ENCODE measurements around the gene TTC3. TPM values are rescaled to one million over a fixed set of nuclear protein-coding genes. Genes with fewer than 3 reads are reported as not detected.
"Not testable (repeated sequence)": the region's sequence is repeated elsewhere in the genome, so short reads cannot be mapped to it uniquely, and the experiment has no call there.

Gene TTC3
- total RNA-seq, 2 experiments from 2014 or later: 70.2 to 74.0 TPM

DNA sequence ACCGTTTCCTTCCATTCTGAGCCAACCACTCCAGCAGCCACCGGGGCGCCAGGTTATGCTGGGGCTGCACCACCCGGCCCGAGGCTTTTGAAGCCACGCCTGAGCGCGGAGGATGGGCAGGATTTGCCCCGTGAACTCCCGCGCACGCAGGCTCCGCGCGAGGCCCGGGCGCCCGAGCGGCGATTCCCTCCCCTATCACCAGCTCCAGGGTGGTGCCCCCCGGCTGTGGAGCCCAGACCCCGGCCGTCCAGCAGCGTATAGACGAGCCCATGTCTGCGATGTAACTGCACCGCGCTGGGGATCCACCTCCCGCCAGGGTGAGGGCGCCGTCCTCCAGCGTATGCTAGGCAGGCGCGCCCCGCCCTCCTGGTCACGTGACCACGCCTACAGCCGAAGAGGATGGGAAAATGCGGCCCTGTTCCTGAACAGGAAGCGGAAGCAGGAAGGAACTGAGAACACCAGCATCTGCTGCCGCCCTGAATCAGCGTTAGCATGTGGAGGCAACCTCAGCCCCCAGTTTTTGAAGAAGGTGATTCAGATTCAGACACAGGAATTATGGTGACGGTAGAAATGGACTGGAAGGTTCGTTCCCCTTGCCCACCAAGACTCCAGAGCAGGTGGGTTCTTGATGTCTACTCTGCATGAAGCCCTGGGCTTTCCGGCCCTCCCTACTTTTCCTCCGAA, 148.1 kb downstream of the TTC3 start:
- intact Hi-C loops (cut with micrococcal nuclease): loop anchor here (2.0 kb wide), 1 partner anchor 154 kb away; no protein-coding TSS in a partner anchor
- no peaks in the 10 kb centered on the region for H3K27me3 Mint-ChIP-seq
- TF ChIP-seq, protein P1, sequence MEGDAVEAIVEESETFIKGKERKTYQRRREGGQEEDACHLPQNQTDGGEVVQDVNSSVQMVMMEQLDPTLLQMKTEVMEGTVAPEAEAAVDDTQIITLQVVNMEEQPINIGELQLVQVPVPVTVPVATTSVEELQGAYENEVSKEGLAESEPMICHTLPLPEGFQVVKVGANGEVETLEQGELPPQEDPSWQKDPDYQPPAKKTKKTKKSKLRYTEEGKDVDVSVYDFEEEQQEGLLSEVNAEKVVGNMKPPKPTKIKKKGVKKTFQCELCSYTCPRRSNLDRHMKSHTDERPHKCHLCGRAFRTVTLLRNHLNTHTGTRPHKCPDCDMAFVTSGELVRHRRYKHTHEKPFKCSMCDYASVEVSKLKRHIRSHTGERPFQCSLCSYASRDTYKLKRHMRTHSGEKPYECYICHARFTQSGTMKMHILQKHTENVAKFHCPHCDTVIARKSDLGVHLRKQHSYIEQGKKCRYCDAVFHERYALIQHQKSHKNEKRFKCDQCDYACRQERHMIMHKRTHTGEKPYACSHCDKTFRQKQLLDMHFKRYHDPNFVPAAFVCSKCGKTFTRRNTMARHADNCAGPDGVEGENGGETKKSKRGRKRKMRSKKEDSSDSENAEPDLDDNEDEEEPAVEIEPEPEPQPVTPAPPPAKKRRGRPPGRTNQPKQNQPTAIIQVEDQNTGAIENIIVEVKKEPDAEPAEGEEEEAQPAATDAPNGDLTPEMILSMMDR (IDR thresholded peaks at IDR 0.05): no peak
- H3K4me1 Mint-ChIP-seq (ENCODE audit: low read depth): peaks cover 53% of the 10 kb centered on the region
- peak overlapping the region; percentile 79 for H3K4me3 Mint-ChIP-seq
- ChIA-PET POLR2A (interaction anchor here (0.6 to 1.9 kb wide), 7 partner anchors 9 to 224 kb away, joined by 3 to 7 read pairs (median 4); no protein-coding TSS in a partner anchor), CTCF (interaction anchor here (0.8 to 1.4 kb wide), 5 partner anchors 13 to 343 kb away, joined by 3 to 4 read pairs (median 4); partner anchors contain the start of gene VPS26C)
- DNase-seq (peak; percentile 98), ATAC-seq (peak; percentile 82)
- H3K9me3 Mint-ChIP-seq: no peaks in the 10 kb centered on the region
- peaks cover 52% of the 10 kb centered on the region for H3K36me3 Mint-ChIP-seq (ENCODE audit: low read depth)
- peak overlapping the region; percentile 93 for H3K27ac Mint-ChIP-seq

DNA sequence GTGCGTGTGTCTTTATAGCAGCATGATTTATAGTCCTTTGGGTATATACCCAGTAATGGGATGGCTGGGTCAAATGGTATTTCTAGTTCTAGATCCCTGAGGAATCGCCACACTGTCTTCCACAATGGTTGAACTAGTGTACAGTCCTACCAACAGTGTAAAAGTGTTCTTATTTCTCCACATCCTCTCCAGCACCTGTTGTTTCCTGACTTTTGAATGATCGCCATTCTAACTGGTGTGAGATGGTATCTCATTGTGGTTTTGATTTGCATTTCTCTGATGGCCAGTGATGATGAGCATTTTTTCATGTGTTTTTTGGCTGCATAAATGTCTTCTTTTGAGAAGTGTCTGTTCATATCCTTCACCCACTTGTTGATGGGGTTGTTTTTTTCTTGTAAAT, 149.2 kb downstream of the TTC3 start:
- POLR2A ChIA-PET: interaction anchor here (2.2 kb wide), 1 partner anchor 36 kb away, joined by 11 read pairs; no protein-coding TSS in a partner anchor

DNA sequence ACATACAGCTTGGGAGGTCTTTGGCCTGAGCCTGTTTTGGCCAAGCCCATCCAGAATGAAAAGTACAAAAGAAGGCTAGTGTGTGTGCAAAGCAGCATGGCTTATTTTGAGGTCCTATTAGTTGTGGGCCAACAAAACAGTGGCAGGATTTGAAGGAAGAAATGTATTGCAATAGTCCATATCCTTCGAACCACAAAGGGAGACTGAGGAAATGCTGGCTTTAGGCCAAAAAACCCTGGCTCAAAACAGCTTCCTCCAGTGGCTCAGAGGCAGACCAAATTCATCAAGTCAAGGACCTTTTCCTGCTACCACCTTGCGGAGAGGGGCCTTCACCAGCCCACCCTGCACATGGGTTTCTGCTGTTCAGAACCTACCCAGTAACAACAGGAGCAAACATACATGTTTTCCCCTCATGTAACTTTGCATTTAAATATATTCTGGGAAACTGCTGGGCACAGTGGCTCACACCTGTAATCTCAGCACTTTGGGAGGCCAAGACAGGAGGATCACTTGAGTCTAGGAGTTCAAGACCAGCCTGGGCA, 150.8 kb downstream of the TTC3 start:
- DNase-seq: no peak
- no peaks in the 10 kb centered on the region for H3K9me3 Mint-ChIP-seq
- ATAC-seq: no peak
- peak overlapping the region; percentile 38 for H3K4me3 Mint-ChIP-seq
- H3K4me1 Mint-ChIP-seq (ENCODE audit: low read depth): peaks cover 65% of the 10 kb centered on the region
- ChIA-PET POLR2A (interaction anchor here (1.5 to 2.2 kb wide), 2 partner anchors 27 to 34 kb away, joined by 4 to 11 read pairs; no protein-coding TSS in a partner anchor), CTCF (no interaction called here)
- peak overlapping the region; percentile 95 for H3K27ac Mint-ChIP-seq
- H3K36me3 Mint-ChIP-seq (ENCODE audit: low read depth): peaks cover 76% of the 10 kb centered on the region
- TF ChIP-seq, protein P1 (IDR thresholded peaks at IDR 0.05): no peak
- intact Hi-C loops (cut with micrococcal nuclease): no loop called here
- no peaks in the 10 kb centered on the region for H3K27me3 Mint-ChIP-seq

More for the DNA sequence above, 149.2 kb downstream of the TTC3 start:
- ATAC-seq; DNase-seq; H3K9me3 Mint-ChIP-seq; CTCF ChIA-PET; intact Hi-C loops (cut with micrococcal nuclease); H3K27me3 Mint-ChIP-seq: not testable (repeated sequence)
- peak overlapping the region; percentile 81 for H3K27ac Mint-ChIP-seq
- peaks cover 63% of the 10 kb centered on the region for H3K36me3 Mint-ChIP-seq (ENCODE audit: low read depth)
- H3K4me1 Mint-ChIP-seq (ENCODE audit: low read depth): peaks cover 62% of the 10 kb centered on the region
- H3K4me3 Mint-ChIP-seq: peak overlapping the region; percentile 79

DNA sequence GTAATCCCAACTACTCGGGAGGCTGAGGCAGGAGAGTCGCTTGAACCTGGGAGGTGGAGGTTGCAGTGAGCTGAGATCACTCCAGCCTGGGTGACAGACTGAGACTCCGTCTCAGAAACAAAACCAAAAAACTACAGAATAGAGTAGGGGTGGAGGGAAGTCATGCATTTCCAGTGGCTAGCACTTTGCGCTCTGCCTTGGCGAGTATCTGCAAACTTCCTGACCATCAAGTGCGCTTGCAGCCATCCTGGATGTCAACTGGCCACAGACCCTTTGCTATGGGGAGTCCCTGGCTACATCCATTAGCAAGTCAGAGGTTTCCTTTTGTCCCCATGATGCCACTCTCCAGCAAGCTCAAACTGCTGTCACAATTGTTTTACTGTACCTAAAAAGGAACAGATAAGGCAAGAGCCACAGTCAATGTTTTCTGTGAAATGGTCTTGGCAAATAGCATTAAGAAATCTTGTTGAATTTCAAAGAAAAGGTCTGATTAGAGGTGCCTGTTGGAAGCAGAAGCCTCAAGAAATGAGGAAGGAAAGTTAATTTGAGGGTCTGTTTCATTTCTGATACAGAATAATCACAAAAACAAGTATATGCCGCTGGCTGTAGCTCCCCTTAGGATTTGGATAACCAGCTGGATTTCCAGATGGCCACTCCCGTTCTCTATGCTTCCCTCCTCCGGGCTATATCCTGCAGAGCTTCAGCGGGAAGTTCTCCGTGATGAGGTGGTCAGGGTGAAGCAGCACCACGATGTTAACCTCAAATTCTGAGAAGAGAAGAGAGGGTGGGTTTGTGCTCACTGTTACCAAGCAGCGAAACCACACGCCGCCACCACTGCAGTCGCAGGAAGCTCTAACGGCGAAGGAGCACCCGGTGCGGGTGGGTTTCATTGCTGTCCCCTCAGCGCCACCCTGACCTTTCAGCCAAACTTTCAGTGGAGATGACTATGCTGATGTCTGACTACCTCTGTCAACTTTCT, 152.1 kb downstream of the TTC3 start:
- Mint-ChIP-seq H3K4me3 (peak overlapping the region; percentile 53), H3K9me3 (no peaks in the 10 kb centered on the region), H3K27me3 (no peaks in the 10 kb centered on the region), H3K36me3 (ENCODE audit: low read depth) (peaks cover 74% of the 10 kb centered on the region), H3K4me1 (ENCODE audit: low read depth) (peaks cover 57% of the 10 kb centered on the region), H3K27ac (peak overlapping the region; percentile 95)
- ATAC-seq: peak; percentile 63
- POLR2A ChIA-PET: interaction anchor here (0.6 to 1.5 kb wide), 8 partner anchors 26 to 208 kb away, joined by 3 to 4 read pairs (median 3); no protein-coding TSS in a partner anchor
- intact Hi-C loops (cut with micrococcal nuclease): loop anchor here (5.0 kb wide), 1 partner anchor 37 kb away; no protein-coding TSS in a partner anchor
- TF ChIP-seq, protein P1 (IDR thresholded peaks at IDR 0.05): no peak
- peak; percentile 92 for DNase-seq
- CTCF ChIA-PET: interaction anchor here (1.2 to 1.7 kb wide), 2 partner anchors 239 to 339 kb away, joined by 3 to 4 read pairs; no protein-coding TSS in a partner anchor
